ENCODE results near the gene DMD. TPM values are rescaled to one million over a fixed set of nuclear protein-coding genes. Genes with fewer than 3 reads are reported as not detected.

The DMD gene
- total and polyA plus RNA-seq, 2 of the 13 experiments (the other 11 are each of a cell fraction or from before 2014, with no cell fraction given): 17.6 to 25.9 TPM

DNA sequence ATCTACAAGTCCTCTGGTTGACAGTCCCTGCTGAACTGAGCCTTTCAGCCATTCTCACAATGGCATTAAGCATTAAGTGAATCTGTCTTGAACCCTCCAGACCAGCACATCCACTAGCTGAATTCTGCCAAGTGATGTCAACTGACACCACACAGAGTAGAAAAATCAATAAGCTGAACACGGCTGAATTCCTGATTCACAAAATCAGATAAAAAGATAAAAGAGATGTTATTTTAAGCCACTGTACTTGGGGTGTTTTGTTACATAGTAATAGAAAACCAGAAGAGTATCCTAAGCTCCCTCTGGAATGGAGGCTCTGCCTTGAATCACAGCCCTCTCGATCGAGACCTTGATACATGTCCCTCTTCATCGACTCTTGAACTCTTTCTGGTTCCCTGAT is 336.5 kb downstream of the DMD start:
- 11% methylated on average over 4 of the region's 4 CpGs for WGBS (ENCODE audit: low lambda C conversion rate)
- CTCF ChIA-PET (ENCODE audit: low intra/inter-chr PET ratio, low total read pairs): no interaction called here
- TF ChIP-seq ZNF530 (CRISPR knock-in tag; IDR thresholded peaks at IDR 0.05; ENCODE audit: low read depth) (no peak), KLF15 (CRISPR knock-in tag; IDR thresholded peaks at IDR 0.05; ENCODE audit: borderline replicate concordance) (no peak), BHLHE40 (IDR thresholded peaks at IDR 0.05; ENCODE audit: low read length) (no peak), TAF15 (IDR thresholded peaks at IDR 0.05; ENCODE audit: low read depth, low read length, poor library complexity, severe bottlenecking) (no peak), CHD4 (IDR thresholded peaks at IDR 0.05; ENCODE audit: borderline replicate concordance, low read length) (no peak), ZNF136 (CRISPR knock-in tag; IDR thresholded peaks at IDR 0.05; ENCODE audit: low read depth) (no peak), TFAP4 (IDR thresholded peaks at IDR 0.05; ENCODE audit: borderline replicate concordance, low read depth) (no peak), ZBTB40 (IDR thresholded peaks at IDR 0.05) (no peak), ZBTB40 (CRISPR knock-in tag; IDR thresholded peaks at IDR 0.05) (no peak), NR3C1 (CRISPR knock-in tag; IDR thresholded peaks at IDR 0.05) (no peak), RELA (CRISPR knock-in tag; IDR thresholded peaks at IDR 0.05) (no peak), ZNF430 (CRISPR knock-in tag; IDR thresholded peaks at IDR 0.05) (no peak), FOSL2 (CRISPR knock-in tag; IDR thresholded peaks at IDR 0.05) (no peak), AKAP8 (CRISPR knock-in tag; IDR thresholded peaks at IDR 0.05) (no peak), SMARCE1 (IDR thresholded peaks at IDR 0.05; ENCODE audit: borderline replicate concordance) (no peak), IKZF1 (IDR thresholded peaks at IDR 0.05) (no peak)
- TF ChIP-seq, protein P1, sequence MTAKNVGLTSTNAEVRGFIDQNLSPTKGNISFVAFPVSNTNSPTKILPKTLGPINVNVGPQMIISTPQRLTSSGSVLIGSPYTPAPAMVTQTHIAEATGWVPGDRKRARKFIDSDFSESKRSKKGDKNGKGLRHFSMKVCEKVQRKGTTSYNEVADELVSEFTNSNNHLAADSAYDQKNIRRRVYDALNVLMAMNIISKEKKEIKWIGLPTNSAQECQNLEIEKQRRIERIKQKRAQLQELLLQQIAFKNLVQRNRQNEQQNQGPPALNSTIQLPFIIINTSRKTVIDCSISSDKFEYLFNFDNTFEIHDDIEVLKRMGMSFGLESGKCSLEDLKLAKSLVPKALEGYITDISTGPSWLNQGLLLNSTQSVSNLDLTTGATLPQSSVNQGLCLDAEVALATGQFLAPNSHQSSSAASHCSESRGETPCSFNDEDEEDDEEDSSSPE (CRISPR knock-in tag; IDR thresholded peaks at IDR 0.05): no peak

More for the DNA sequence above, 336.5 kb downstream of the DMD start:
- H3K79me2 ChIP-seq (ENCODE audit: insufficient read depth, low read length): no peaks in the 10 kb centered on the region
- no peak for DNase-seq (ENCODE audit: low spot score)
- no peak overlapping the region for H3K9ac ChIP-seq (ENCODE audit: insufficient read depth, low read depth, low read length)
- no peak for FAIRE-seq
- H4K20me1 ChIP-seq (ENCODE audit: insufficient read depth, low read length): no peaks in the 10 kb centered on the region
- H3K4me2 ChIP-seq (ENCODE audit: low read depth, low read length): no peak overlapping the region
- in situ Hi-C loops (cut with HindIII; ENCODE audit: extremely low pct_ligation_motif_present, low pct_unique_long_range_greater_than_20kb) (no loop called here), intact Hi-C loops (cut with micrococcal nuclease; ENCODE audit: unreplicated experiment) (no loop called here)
- H3K36me3 ChIP-seq (replicated peaks in 1 of 2; ENCODE audit: control insufficient read depth in 1 of 2, insufficient read depth in 2 of 2, low read length in 2 of 2): no peaks in the 10 kb centered on the region
- no peak for ATAC-seq
- H2AFZ ChIP-seq (ENCODE audit: low read length): no peak overlapping the region
- BruUV-seq (replicated peaks): no TSS peak
- H3K4me1 ChIP-seq (ENCODE audit: insufficient read depth, low read length): no peaks in the 10 kb centered on the region
- H3K27me3 ChIP-seq (ENCODE audit: control insufficient read depth in 1 of 2, insufficient read depth in 2 of 2, low read length in 2 of 2): no peaks in the 10 kb centered on the region
- POLR2A ChIA-PET: no interaction called here
- H3K9me3 ChIP-seq (ENCODE audit: low read length): no peaks in the 10 kb centered on the region
- no peak overlapping the region for H3K4me3 ChIP-seq (replicated peaks in 1 of 3; ENCODE audit: insufficient read depth in 1 of 3, low read depth in 2 of 3, low read length in 3 of 3)
- H3K27ac ChIP-seq (ENCODE audit: extremely low read length, insufficient read depth, low read length): no peak overlapping the region

Data from HepG2 (cell line).